HG02970 (cell line): Measurements from ENCODE around the gene AKT3.
"Not testable (repeated sequence)": the region's sequence is repeated elsewhere in the genome, so short reads cannot be mapped to it uniquely, and the experiment has no call there.

Experiments used
- ATAC-seq: cut with Tn5 transposase; IDR thresholded peaks from one replicate; pipeline ENCODE4 v1.9.1; 2021; ENCODE audit warnings: mild to moderate bottlenecking, moderate library complexity, moderate number of reproducible peaks; ENCODE audit not compliant: unreplicated experiment, low FRiP score

Gene AKT3

DNA sequence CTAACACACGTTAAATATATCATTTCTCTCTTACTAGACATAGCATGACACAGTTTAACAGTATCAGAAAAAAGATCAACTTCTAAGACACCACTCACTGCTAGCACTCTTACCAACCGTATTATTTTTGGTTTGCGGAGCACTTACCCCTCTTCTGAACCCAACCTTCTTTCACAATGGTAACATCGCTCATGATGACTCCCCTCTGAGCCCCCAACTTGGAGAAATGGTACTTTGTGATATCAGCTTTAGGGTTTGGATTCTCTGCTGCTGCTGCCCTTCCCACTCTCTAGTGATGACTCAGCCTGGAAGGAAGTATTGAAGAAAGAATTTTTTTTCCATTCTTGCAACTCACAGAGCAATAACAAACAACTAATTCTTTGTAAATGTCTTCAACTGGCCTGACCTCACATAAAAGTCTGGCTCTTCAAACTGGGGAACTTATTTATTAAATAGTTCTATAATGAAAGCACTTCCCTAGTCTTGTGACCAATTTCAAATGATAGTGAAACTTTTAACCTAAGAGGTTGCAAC lies 7.0 kb downstream of the AKT3 start:
- no peak for ATAC-seq

DNA sequence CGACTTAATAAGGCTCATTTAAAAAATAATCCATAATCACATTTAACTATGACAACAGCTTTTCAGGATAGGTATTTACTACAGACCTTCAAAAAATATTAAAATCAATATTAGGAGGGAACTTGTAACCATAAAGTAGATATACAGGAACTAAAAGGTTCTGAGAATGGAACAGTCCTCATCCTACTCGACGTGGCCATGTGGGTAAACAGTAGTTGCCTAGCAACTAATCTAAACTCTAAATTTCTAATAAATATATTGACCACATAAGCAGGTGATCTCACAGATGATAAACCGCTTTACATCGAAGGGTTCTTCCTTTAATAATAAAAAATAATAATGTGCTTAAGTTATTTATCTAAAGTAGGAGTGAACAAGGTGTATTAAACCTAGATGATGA lies 7.9 kb downstream of the AKT3 start:
- no peak for ATAC-seq

DNA sequence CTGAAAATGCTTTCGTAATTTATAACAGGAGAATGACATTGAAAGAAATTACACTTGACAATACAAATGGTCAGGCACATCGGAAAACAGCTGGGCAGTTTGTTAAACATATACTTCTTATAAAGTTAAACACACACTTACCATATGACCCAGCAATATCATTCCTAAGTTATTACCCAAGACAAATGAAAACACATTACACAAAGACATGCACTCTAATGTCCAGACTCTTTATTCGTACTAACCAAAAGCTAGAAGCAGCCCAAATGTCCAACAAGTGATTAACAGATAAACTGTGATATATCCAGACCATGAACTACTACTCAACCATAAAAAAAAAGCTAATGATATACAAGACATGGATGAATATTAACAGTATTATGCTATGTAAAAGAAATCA lies 8.5 kb downstream of the AKT3 start:
- no peak for ATAC-seq

GRCh38 chr1:243837907-243838535 lies 12.0 kb downstream of the AKT3 start:
- ATAC-seq, result no peak

GRCh38 chr1:243834130-243834529 lies 15.9 kb downstream of the AKT3 start:
- no peak for ATAC-seq

- ATAC-seq, result no peak
Measured at GRCh38 chr1:243831463-243831862, 18.6 kb downstream of the AKT3 start.

GRCh38 chr1:243827206-243827605 lies 22.8 kb downstream of the AKT3 start:
- no peak for ATAC-seq

DNA sequence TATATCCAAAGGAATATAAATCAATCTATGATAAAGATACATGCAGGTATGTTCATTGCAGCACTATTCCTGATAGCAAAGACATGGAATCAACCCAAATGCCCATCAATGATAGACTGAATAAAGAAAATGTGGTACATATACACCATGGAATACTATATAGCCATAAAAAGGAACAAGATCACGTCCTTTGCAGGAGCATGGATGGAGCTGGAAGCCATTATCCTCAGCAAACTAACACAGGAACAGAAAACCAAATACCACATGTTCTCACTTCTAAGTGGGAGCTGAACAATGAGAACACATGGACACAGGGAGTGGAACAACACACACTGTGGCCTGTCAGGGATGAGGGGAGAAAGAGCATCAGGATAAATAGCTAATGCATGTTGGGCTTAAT lies 25.1 kb downstream of the AKT3 start:
- not testable (repeated sequence) for ATAC-seq

GRCh38 chr1:243821177-243821680 lies 28.8 kb downstream of the AKT3 start:
- ATAC-seq, result no peak

GRCh38 chr1:243819438-243819839 lies 30.6 kb downstream of the AKT3 start:
- no peak for ATAC-seq

DNA sequence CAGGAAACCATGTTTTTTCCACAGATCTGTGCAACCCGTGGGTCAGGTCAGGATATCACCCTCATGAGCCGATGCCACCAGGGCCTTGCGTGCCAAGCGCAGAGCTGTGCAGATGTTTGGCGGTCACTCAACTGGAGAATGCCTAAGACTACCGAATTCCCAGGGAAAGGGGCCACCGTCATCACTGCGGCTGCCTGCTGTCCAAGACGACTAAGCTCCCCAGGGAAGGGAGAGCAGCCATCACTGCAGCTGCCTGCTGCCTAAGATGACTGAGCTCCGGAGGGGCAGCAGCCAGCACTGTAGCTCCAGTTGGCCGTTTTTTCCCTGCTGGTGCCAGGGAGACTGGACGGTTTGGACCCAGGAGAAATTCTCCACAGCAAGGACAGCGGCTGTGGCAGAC lies 31.1 kb downstream of the AKT3 start:
- ATAC-seq, result no peak

DNA sequence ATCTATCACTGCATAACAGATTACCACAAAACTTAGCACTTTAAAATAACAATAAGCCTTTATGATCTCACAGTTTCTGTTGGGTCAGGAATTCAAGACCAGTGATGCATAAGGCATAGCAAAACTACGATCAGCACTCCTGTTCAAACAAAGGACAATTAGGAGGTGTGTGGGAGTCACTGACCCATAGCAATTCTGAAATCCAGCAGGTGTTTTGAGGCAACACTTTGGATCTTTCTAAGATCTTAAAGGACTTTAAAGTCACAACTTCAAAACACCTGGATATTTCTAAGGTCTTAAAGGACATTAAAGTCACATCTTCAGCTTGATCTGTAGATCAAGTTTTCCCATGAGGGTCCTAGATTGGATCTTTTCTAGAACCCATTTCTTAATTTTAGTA lies 35.3 kb downstream of the AKT3 start:
- ATAC-seq, result no peak

- not testable (repeated sequence) for ATAC-seq
Measured at GRCh38 chr1:243807346-243807745, 42.7 kb downstream of the AKT3 start.

GRCh38 chr1:243806310-243806709 lies 43.7 kb downstream of the AKT3 start:
- no peak for ATAC-seq

- no peak for ATAC-seq
Measured at GRCh38 chr1:243802736-243803135, 47.3 kb downstream of the AKT3 start.

GRCh38 chr1:243801378-243801777 lies 48.7 kb downstream of the AKT3 start:
- ATAC-seq, result no peak

DNA sequence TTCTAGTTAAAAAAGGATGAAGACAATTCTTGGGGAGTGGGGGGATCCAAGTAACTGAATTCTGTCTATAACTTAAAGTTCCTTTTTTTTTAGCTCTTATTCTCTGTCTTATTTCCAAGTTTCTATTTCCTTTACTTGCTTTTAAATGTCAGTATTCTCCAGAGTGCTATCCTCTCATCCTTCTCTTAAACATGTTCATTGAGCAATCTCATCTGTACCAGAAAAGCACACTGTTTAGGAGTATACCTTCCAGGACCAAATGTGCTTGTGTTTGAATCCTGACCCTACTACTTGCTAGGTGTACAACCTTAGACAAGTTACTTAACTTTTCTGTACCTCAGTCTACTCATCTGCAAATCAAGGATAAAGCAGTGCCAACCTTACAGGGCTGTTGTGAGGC lies 50.1 kb downstream of the AKT3 start:
- ATAC-seq, result no peak

DNA sequence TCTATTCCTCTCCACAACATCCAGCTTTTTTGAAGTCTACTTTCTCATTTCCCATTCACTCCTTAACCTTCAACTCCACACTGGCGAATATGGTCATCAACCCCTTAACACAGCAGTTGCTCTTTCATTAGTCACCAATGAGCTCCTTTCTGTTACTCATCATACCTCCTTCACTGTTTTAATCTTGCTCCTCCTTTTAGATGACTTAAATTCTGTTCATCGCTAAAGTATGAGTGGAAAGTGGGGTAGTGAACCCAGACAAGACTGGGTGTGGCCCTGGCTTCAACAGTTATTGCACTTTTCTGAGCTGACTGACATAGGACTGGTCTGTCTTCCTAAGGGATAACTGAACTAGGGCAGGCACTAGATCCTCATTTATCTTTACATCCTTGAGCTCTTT lies 51.3 kb downstream of the AKT3 start:
- ATAC-seq, result no peak

DNA sequence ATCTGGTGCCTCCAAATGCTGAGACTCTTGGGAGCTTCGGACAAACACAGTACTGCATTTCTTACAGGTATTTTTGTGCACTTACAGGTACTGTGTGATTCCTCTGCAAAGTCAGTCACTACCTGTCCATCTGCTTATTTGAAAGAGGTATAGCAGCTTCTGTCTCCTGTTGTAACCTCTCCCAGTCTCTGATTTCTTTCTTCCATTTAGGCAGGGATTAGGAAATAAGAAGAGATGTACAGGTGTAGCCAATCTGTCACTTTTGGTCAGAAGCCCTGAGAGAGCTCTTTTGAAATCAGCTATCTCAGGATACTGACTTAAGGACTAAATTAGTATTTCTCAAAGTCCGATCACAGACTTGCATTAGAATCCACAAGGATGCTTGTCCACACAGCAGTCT lies 54.0 kb downstream of the AKT3 start:
- no peak for ATAC-seq

GRCh38 chr1:243793298-243793697 lies 56.7 kb downstream of the AKT3 start:
- no peak for ATAC-seq

DNA sequence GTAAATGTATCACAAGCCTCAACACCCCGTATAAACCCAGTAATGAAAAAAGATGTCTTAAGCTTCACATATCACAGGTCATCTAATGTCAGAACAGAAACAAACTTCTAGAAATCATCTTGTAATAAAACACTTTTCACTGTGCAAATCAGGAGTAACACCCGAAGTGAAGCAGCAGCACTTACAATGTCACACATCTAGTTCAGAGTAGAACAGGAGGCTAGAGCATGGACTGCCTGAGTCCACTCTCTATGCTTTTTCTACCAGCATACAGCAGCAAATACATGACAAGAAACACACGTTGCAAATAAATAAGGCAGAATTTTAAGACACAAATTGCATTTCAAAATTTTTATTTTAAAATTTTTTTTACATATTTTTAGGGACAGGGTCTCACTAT lies 57.2 kb downstream of the AKT3 start:
- ATAC-seq, result no peak

DNA sequence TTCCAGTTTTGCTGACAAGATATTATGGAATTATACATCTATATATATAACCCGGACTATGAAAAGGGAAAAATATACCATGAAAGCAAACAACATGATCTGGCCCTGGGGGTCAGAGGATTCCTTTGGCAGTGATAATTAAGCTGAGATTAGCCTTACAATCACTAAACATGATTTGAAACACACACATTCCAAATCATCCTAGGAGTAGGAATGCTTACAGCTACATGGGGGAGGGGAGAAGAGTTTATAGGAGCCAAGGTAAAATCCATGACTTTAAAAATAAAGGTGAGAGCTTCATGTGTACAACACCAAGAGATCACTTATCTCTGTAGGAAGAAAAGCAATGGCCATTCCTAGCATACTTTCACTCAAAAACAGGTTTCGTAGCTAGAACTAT lies 57.6 kb downstream of the AKT3 start:
- no peak for ATAC-seq
